ENCODE results near the gene KRTAP2-4. TPM values are rescaled to one million over a fixed set of nuclear protein-coding genes. Genes with fewer than 3 reads are reported as not detected.
"Not testable (repeated sequence)": the region's sequence is repeated elsewhere in the genome, so short reads cannot be mapped to it uniquely, and the experiment has no call there.

KRTAP2-4 gene
- total and polyA plus RNA-seq, 8 donors, result not detected

DNA sequence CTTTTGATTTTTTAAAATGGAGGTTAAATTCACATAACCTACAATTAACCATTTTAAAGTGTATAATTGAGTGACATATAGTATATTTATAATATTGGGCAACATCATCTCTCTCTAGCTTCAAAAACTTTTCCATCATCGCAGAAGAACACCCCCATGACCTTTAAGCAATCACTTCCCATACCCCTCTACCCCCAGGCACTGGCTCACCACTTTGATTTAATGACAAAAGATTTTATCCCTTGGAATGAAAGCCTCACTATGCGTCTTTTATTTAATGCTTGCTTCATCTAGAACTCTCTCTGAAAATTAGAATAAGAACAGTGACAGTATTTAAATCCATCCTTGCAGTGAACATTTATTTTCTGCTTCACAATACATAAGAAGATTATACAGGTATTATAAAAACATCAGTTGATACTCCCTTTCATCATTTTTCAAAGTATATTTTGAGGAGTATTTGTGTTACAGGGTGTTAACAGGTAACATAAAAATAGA, 27.8 kb downstream of the KRTAP2-4 start:
- no peak overlapping the region for H3K27ac ChIP-seq
- no peak overlapping the region for H3K4me3 ChIP-seq
- H3K36me3 ChIP-seq, result no peaks in the 10 kb centered on the region
- WGBS, 5 donors, result 74 to 88% (median 82%) methylated on average over 2 of the region's 2 CpGs
- no peaks in the 10 kb centered on the region for H3K4me1 ChIP-seq
- DNase-seq, result no peak
- peaks cover 0 to 7% (median 0%) of the 10 kb centered on the region in 3 donors for H3K27me3 ChIP-seq
- TF ChIP-seq POLR2A (IDR thresholded peaks at IDR 0.05), result no peak
- TF ChIP-seq EP300 (IDR thresholded peaks at IDR 0.05), result no peak
- no peak for TF ChIP-seq POLR2AphosphoS5 (IDR thresholded peaks at IDR 0.05)
- TF ChIP-seq, protein P1, sequence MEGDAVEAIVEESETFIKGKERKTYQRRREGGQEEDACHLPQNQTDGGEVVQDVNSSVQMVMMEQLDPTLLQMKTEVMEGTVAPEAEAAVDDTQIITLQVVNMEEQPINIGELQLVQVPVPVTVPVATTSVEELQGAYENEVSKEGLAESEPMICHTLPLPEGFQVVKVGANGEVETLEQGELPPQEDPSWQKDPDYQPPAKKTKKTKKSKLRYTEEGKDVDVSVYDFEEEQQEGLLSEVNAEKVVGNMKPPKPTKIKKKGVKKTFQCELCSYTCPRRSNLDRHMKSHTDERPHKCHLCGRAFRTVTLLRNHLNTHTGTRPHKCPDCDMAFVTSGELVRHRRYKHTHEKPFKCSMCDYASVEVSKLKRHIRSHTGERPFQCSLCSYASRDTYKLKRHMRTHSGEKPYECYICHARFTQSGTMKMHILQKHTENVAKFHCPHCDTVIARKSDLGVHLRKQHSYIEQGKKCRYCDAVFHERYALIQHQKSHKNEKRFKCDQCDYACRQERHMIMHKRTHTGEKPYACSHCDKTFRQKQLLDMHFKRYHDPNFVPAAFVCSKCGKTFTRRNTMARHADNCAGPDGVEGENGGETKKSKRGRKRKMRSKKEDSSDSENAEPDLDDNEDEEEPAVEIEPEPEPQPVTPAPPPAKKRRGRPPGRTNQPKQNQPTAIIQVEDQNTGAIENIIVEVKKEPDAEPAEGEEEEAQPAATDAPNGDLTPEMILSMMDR (IDR thresholded peaks at IDR 0.05), result no peak
- intact Hi-C loops (cut with DNase I; ENCODE audit: low total_unique reads), result no loop called here
- H3K9me3 ChIP-seq, result peaks cover 0 to 2% (median 0%) of the 10 kb centered on the region in 4 donors

DNA sequence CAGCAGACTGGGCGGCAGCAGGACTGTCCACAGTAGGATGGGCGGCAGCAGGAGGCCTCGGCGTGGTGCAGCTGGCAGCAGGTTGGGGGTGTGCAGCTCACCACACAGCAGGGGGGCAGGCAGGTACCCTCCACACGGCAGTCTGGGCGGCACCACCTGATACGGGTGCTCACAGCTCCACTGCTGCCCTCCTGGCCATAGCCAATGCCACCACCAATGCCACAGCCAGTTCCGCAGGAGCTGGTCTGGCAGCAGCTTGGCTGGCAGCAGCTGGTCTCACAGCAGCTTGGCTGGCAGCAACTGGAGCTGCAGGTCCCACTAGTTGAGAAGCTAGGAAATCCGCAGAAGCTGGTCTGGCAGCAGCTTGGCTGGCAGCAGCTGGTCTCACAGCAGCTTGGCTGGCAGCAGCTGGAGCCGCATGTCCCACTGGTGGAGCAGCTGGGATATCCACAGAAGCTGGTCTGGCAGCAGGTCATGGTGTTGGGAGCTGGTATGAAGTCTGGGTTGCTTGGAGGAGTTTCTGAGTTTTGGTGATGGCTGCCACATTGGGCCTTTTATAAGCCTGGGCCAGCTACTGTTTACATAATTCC, 31.2 kb downstream of the KRTAP2-4 start, which contains the start of gene KRTAP1-3:
Gene KRTAP1-3, minus strand, starts transcription at position 529 of the 590 bp plus-strand sequence. Its CDS starts 53 bp downstream, at position 476.
- H3K9me3 ChIP-seq; H3K4me3 ChIP-seq; intact Hi-C loops (cut with DNase I; ENCODE audit: low total_unique reads); DNase-seq; H3K27ac ChIP-seq; H3K4me1 ChIP-seq; H3K36me3 ChIP-seq; H3K27me3 ChIP-seq: not testable (repeated sequence)
- WGBS, 5 donors, result 82 to 88% (median 83%) methylated on average over 4 to 10 of the region's 10 CpGs

DNA sequence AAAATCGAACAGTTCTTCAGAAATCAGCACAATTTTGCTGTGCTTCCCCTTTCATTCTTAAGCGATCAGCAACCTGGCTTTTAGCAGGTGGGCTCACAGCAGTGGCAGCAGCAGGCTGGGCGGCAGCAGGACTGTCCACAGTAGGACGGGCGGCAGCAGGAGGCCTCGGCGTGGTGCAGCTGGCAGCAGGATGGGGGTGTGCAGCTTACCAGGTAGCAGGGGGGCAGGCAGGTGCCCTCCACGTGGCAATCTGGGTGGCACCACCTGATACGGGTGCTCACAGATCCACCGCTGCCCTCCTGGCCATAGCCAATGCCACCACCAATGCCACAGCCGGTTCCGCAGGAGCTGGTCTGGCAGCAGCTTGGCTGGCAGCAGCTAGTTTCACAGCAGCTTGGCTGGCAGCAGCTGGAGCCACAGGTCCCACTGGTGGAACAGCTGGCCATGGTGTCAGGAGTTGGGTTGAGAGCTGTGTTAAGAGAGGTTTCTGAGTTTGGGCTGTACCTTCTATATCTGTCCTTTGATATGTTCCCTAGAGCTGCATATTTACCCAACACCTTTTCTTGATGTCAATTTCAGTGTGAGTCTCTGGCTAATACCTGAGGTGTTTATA, 35.9 kb downstream of the KRTAP2-4 start, which contains the start of gene KRTAP1-4:
Gene KRTAP1-4, minus strand, starts transcription at position 563 of the 613 bp plus-strand sequence. Its CDS starts 117 bp downstream, at position 446.
- H3K4me3 ChIP-seq, result no peak within 1 kb of the TSS
- no peak within 1 kb of the TSS for H3K27ac ChIP-seq
- H3K36me3 ChIP-seq, result no peaks in the 10 kb centered on the region
- H3K27me3 ChIP-seq, result peaks cover 0 to 4% (median 0%) of the 10 kb centered on the region in 3 donors
- no peaks in the 10 kb centered on the region for H3K4me1 ChIP-seq
- TF ChIP-seq, protein P1 (IDR thresholded peaks at IDR 0.05), result no peak
- no peak for TF ChIP-seq EP300 (IDR thresholded peaks at IDR 0.05)
- no peak for TF ChIP-seq POLR2A (IDR thresholded peaks at IDR 0.05)
- no peak for TF ChIP-seq POLR2AphosphoS5 (IDR thresholded peaks at IDR 0.05)
- no peaks in the 10 kb centered on the region for H3K9me3 ChIP-seq
- WGBS, 5 donors, result 77 to 87% (median 84%) methylated on average over 10 to 12 of the region's 12 CpGs
- intact Hi-C loops (cut with DNase I; ENCODE audit: low total_unique reads), result no loop called here
- no peak for DNase-seq

DNA sequence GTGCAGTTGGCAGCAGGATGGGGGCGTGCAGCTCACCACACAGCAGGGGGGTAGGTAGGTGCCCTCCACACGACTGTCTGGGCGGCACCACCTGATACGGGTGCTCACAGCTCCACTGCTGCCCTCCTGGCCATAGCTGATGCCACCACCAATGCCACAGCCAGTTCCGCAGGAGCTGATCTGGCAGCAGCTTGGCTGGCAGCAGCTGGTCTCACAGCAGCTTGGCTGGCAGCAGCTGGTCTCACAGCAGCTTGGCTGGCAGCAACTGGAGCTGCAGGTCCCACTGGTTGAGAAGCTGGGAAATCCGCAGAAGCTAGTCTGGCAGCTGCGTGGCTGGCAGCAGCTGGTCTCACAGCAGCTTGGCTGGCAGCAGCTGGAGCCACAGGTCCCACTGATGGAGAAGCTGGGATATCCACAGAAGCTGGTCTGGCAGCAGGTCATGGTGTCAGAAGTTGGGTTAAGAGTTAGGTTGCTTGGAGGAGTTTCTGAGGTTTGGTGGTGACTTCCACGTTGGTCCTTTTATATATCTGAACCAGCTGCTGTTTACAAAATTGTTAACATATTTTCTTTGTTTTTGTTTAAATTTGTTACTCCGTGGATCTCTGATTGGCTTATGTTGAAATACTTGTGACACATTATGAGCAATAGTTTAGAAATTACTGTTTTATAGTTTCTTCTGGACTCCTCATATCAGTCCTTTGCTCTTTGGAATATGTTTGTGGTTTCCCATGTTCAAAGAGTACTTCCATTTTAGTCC, 38.8 kb downstream of the KRTAP2-4 start, which contains the start of gene KRTAP1-5:
Gene KRTAP1-5, minus strand, starts transcription at position 494 of the 757 bp plus-strand sequence. Its CDS starts 53 bp downstream, at position 441.
- Histone ChIP-seq H3K4me3 (no peak within 1 kb of the TSS), H3K27ac (no peak within 1 kb of the TSS), H3K9me3 (peaks cover 0 to 2% (median 0%) of the 10 kb centered on the region in 4 donors), H3K27me3 (peaks cover 0 to 4% (median 0%) of the 10 kb centered on the region in 3 donors), H3K4me1 (no peaks in the 10 kb centered on the region), H3K36me3 (no peaks in the 10 kb centered on the region)
- DNase-seq, result no peak
- TF ChIP-seq EP300 (IDR thresholded peaks at IDR 0.05) (no peak), POLR2AphosphoS5 (IDR thresholded peaks at IDR 0.05) (no peak), POLR2A (IDR thresholded peaks at IDR 0.05) (no peak)
- TF ChIP-seq, protein P1 (IDR thresholded peaks at IDR 0.05), result no peak
- intact Hi-C loops (cut with DNase I; ENCODE audit: low total_unique reads), result no loop called here
- 56 to 73% (median 72%) methylated on average over 9 of the region's 9 CpGs for WGBS, 5 donors

All from stomach (tissue), 9 donors.